A549 (cell line): ENCODE measurements around the gene ATP9A.

Experiments
- CTCF ChIP-seq: fragments of >200 bp; sonication (Bioruptor Twin); formaldehyde crosslinking; IDR thresholded peaks from 3 replicates; pipeline ENCODE4 v1.5.1; 2016
- HOXA7 ChIP-seq: fragments of 250-450 bp; sonication (Bioruptor Pico); IDR thresholded peaks from 2 replicates; pipeline ENCODE4 v1.5.0; 2020; ENCODE audit warnings: mild to moderate bottlenecking, moderate library complexity
- KDM1A ChIP-seq: fragments of 200-600 bp; sonication (generic); IDR thresholded peaks from 2 replicates; pipeline ENCODE4 v1.6.1; 2016; ENCODE audit warnings: low read depth, mild to moderate bottlenecking
- MAFK ChIP-seq: fragments of 450-650 bp; IDR thresholded peaks from 2 replicates; pipeline ENCODE4 v1.6.1; 2014; ENCODE audit not compliant: partially characterized antibody
- NPAS2 ChIP-seq: fragments of 250-450 bp; sonication (Bioruptor Pico); IDR thresholded peaks from 2 replicates; pipeline ENCODE4 v1.8.0; 2022; ENCODE audit warnings: mild to moderate bottlenecking, moderate library complexity, borderline replicate concordance
- POLR2A ChIP-seq: IDR thresholded peaks from 2 replicates; pipeline ENCODE4 v1.6.1; 2012; ENCODE audit warnings: mild to moderate bottlenecking, low read length
- POLR2AphosphoS2 ChIP-seq: conservative IDR thresholded peaks from 2 replicates; pipeline ENCODE4 v1.6.1; 2012; ENCODE audit warnings: low read length, improper control_type of control experiment, inconsistent platforms
- RFX5 ChIP-seq: fragments of 450-650 bp; IDR thresholded peaks from 2 replicates; pipeline ENCODE4 v1.7.1; 2014; ENCODE audit warnings: antibody characterized with exemption, mild to moderate bottlenecking, moderate library complexity
- SREBF2 ChIP-seq: fragments of 450-650 bp; IDR thresholded peaks from 2 replicates; pipeline ENCODE4 v1.6.1; 2014; ENCODE audit warnings: mild to moderate bottlenecking, moderate library complexity
- ZC3H11A ChIP-seq: fragments of 450-650 bp; IDR thresholded peaks from 2 replicates; pipeline ENCODE4 v1.6.1; 2014; ENCODE audit warnings: antibody characterized with exemption, mild to moderate bottlenecking
- ZSCAN20 ChIP-seq: fragments of 250-450 bp; sonication (Bioruptor Pico); IDR thresholded peaks from 2 replicates; pipeline ENCODE4 v1.8.0; 2022; ENCODE audit warnings: mild to moderate bottlenecking, moderate library complexity

- TF ChIP-seq ZSCAN20 (CRISPR knock-in tag), result no peak
- no peak for TF ChIP-seq POLR2A
- no peak for TF ChIP-seq SREBF2
- TF ChIP-seq POLR2AphosphoS2, result no peak
- TF ChIP-seq RFX5, result no peak
- no peak for TF ChIP-seq CTCF
- TF ChIP-seq MAFK, result no peak
- no peak for TF ChIP-seq HOXA7 (CRISPR knock-in tag)
- no peak for TF ChIP-seq ZC3H11A
- TF ChIP-seq KDM1A, result no peak
- no peak for TF ChIP-seq NPAS2 (CRISPR knock-in tag)
These were observed 169.6 kb downstream of the ATP9A start for GRCh38 chr20:51598556-51598955.
